ENCODE data around the gene SCARF1.
"Not testable (repeated sequence)": the region's sequence is repeated elsewhere in the genome, so short reads cannot be mapped to it uniquely, and the experiment has no call there.

Gene SCARF1

DNA sequence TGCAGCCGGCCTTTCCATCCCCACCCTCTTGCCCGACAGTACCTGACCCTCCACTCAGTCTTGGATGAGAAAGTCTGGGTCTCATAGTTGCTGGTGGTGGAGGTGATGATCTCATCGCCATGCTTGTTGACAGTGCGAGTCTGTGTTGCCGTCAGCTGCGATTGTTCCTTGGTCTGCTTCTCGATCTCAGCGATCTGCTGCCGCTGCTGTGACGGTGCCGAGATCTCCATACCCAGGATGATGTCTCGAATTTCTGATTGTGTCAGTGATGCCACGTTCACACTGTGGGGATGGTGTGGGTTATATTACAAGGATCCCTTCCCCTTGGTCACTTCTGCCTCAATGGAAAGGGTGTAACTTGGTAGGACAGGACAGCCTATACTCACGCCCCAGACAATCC is 8.2 kb upstream of the SCARF1 start:
- H3K4me3 ChIP-seq (ENCODE audit: low read depth, low read length), result no peak overlapping the region
- TF ChIP-seq, protein P1, sequence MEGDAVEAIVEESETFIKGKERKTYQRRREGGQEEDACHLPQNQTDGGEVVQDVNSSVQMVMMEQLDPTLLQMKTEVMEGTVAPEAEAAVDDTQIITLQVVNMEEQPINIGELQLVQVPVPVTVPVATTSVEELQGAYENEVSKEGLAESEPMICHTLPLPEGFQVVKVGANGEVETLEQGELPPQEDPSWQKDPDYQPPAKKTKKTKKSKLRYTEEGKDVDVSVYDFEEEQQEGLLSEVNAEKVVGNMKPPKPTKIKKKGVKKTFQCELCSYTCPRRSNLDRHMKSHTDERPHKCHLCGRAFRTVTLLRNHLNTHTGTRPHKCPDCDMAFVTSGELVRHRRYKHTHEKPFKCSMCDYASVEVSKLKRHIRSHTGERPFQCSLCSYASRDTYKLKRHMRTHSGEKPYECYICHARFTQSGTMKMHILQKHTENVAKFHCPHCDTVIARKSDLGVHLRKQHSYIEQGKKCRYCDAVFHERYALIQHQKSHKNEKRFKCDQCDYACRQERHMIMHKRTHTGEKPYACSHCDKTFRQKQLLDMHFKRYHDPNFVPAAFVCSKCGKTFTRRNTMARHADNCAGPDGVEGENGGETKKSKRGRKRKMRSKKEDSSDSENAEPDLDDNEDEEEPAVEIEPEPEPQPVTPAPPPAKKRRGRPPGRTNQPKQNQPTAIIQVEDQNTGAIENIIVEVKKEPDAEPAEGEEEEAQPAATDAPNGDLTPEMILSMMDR (IDR thresholded peaks at IDR 0.05; ENCODE audit: low read depth, low read length), result no peak
- TF ChIP-seq POLR2A (IDR thresholded peaks at IDR 0.05; ENCODE audit: extremely low read depth, insufficient read length) (no peak), MYC (IDR thresholded peaks at IDR 0.05; ENCODE audit: low read depth, low read length) (no peak)
- TF ChIP-seq, protein P2, sequence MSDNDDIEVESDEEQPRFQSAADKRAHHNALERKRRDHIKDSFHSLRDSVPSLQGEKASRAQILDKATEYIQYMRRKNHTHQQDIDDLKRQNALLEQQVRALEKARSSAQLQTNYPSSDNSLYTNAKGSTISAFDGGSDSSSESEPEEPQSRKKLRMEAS (IDR thresholded peaks at IDR 0.05; ENCODE audit: low read depth, low read length), result no peak
- no peak for DNase-seq (ENCODE audit: low read depth)

DNA sequence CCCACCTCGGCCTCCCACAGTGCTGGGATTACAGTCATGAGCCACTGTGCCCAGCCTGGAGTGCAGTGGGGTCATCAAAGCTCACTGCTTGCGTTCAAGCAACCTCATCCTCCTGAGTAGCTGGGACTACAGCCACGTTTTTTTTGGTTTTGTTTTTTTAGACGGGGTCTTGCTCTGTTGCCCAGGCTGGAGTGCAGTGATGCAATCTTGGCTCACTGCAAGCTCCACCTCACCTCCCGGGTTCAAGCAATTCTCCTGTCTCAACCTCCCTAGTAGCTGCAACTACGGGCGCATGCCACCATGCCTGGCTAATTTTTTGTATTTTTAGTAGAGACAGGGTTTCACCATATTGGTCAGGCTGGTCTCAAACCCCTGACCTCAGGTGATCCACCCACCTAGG is 7.3 kb upstream of the SCARF1 start:
- DNase-seq (ENCODE audit: low read depth); H3K4me3 ChIP-seq (ENCODE audit: low read depth, low read length): not testable (repeated sequence)

DNA sequence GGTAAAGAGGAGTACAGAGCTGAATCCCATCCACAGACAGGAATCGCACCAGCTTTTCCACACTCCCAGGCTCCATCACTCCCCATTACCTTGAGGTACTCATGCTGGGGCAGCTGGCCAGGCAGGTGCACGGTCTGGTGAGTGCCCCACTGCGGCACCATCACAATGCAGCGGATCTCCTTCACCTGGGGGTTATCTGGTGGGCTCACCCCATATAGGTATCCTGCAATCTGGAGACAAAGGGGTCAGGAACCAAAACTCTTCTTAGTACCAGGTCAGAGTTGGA is 6.0 kb upstream of the SCARF1 start:
- H3K4me3 ChIP-seq (ENCODE audit: low read depth, low read length), result no peak overlapping the region
- DNase-seq (ENCODE audit: low read depth), result no peak
- TF ChIP-seq, protein P2 (IDR thresholded peaks at IDR 0.05; ENCODE audit: low read depth, low read length), result no peak

DNA sequence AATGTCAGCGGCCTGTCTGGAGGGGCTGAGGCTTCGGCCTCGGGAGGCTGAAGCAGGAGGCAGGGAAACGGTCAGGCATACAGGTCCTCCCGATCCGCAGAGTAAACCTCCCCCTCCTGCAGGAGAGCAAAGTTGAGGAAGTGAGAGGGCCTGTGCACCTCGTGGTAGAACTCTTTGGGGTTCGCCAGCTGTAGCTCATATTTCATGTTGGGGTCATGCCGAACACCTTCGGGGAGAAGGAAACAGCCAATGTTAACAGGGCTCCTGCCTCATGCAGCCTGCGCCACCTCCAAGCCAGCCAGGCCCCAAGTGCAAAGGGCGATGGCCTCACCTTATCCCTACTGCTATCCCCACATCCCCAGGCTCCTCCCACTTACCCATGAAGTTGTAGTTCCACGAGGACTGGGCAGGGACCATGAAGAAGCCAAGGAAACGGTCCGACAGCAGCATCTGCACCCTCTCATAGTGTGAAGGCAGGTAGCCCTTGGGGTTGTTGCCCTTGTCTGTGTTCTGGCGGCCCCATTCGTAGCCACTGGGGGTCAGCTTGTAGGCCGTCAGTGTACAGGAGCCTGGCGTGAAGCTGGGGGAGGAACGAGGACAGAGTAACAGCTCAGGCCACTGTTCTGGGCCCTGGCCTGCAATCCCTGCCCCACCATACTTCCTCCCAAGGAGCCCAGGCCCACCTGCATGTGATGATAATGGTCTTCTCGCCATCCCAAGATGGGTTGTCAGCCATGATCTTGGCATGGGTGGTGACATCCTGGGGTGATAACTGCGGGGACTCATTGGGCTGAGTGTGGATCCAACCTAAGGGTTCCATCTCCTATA is 5.4 kb upstream of the SCARF1 start:
- H3K4me3 ChIP-seq (ENCODE audit: low read depth, low read length), result no peak overlapping the region
- no peak for DNase-seq (ENCODE audit: low read depth)
- TF ChIP-seq, protein P1 (IDR thresholded peaks at IDR 0.05; ENCODE audit: low read depth, low read length), result no peak
- no peak for TF ChIP-seq POLR2A (IDR thresholded peaks at IDR 0.05; ENCODE audit: extremely low read depth, insufficient read length)
- TF ChIP-seq MYC (IDR thresholded peaks at IDR 0.05; ENCODE audit: low read depth, low read length), result no peak
- TF ChIP-seq, protein P2 (IDR thresholded peaks at IDR 0.05; ENCODE audit: low read depth, low read length), result no peak

GRCh38 chr17:1649844-1650501 is 4.4 kb upstream of the SCARF1 start, which contains the start of gene RILP:
RILP (minus strand) TSS chr17:1649866; CDS start chr17:1649804, 62 bp downstream.
- peak; percentile 78 for DNase-seq (ENCODE audit: low read depth)
- TF ChIP-seq MYC (IDR thresholded peaks at IDR 0.05; ENCODE audit: low read depth, low read length) (no peak), POLR2A (IDR thresholded peaks at IDR 0.05; ENCODE audit: extremely low read depth, insufficient read length) (no peak)
- TF ChIP-seq, protein P1 (IDR thresholded peaks at IDR 0.05; ENCODE audit: low read depth, low read length), result no peak
- TF ChIP-seq, protein P2 (IDR thresholded peaks at IDR 0.05; ENCODE audit: low read depth, low read length), result no peak
- H3K4me3 ChIP-seq (ENCODE audit: low read depth, low read length), result peak within 1 kb of the TSS; percentile 43

- peak overlapping the region; percentile 43 for H3K4me3 ChIP-seq (ENCODE audit: low read depth, low read length)
- peak; percentile 88 for DNase-seq (ENCODE audit: low read depth)
- TF ChIP-seq, protein P1 (IDR thresholded peaks at IDR 0.05; ENCODE audit: low read depth, low read length), result peak; percentile 62
- TF ChIP-seq POLR2A (IDR thresholded peaks at IDR 0.05; ENCODE audit: extremely low read depth, insufficient read length) (no peak), MYC (IDR thresholded peaks at IDR 0.05; ENCODE audit: low read depth, low read length) (peak; percentile 61; the same call in 1 of the 2 replicates)
These were observed 3.7 kb upstream of the SCARF1 start for GRCh38 chr17:1648963-1649843.

All from NB4 (cell line).